CD4-positive, alpha-beta T cell (primary cell): Measurements from ENCODE around the gene ZFX. TPM values are rescaled to one million over a fixed set of nuclear protein-coding genes. Genes with fewer than 3 reads are reported as not detected.
A peak's percentile ranks its signal among the peaks of the same experiment; 100 is the strongest.

Source experiments
- ATAC-seq: fragments of 200-7000 bp; cut with Tn5 transposase; one replicate; pipeline ENCODE4 v1.10.0; 2022; ENCODE audit warnings: mild to moderate bottlenecking; ENCODE audit not compliant: poor library complexity
- CTCF ChIA-PET: fragments of 350-600 bp; sonication (Branson Sonifier 250); formaldehyde crosslinking; loops from one replicate; lab custom pipeline; 2021; ENCODE audit warnings: antibody characterized with exemption, inconsistent platforms; lab: Charles Lee
- POLR2A ChIA-PET: fragments of 350-600 bp; sonication (Branson Sonifier 250); formaldehyde crosslinking; loops from one replicate; lab custom pipeline; 2021; ENCODE audit warnings: antibody characterized with exemption, inconsistent platforms; lab: Charles Lee
- DNase-seq, 14 experiments: peaks; one replicate each; pipeline ENCODE4 v3.0.0-alpha.2; 2013 to 2020; ENCODE audit warnings: mixed read lengths in 2 of 14
- H3K27ac ChIP-seq, 2 donors: one replicate each; pipeline versions ENCODE4 v1.5.1 to v1.7.0; 2013; ENCODE audit warnings: low read length in 2 of 2, low read depth in 1 of 2, mild to moderate bottlenecking in 1 of 2
- H3K27me3 ChIP-seq, 2 experiments: 1 replicate in 1 of 2; 2 replicates in 1 of 2; pipeline versions ENCODE4 v1.6.1 to v1.7.0; 2013; ENCODE audit warnings: low read length in 2 of 2, control low read depth in 1 of 2, mild to moderate bottlenecking in 1 of 2, moderate library complexity in 1 of 2; ENCODE audit not compliant: insufficient read depth in 2 of 2, control insufficient read depth in 1 of 2
- H3K36me3 ChIP-seq: one replicate; pipeline ENCODE4 v1.6.1; 2013; ENCODE audit warnings: low read length, control low read depth; ENCODE audit not compliant: insufficient read depth
- H3K4me1 ChIP-seq: one replicate; pipeline ENCODE4 v1.6.1; 2013; ENCODE audit warnings: low read length, control low read depth; ENCODE audit not compliant: insufficient read depth
- H3K4me3 ChIP-seq: one replicate; pipeline ENCODE4 v1.5.1; 2013; ENCODE audit warnings: mild to moderate bottlenecking, low read length, moderate library complexity
- H3K9me3 ChIP-seq, 2 experiments: 1 replicate in 1 of 2; 2 replicates in 1 of 2; pipeline versions ENCODE4 v1.6.1 to v1.7.0; 2013; ENCODE audit warnings: low read length in 2 of 2, mild to moderate bottlenecking in 2 of 2, control low read depth in 1 of 2, moderate library complexity in 1 of 2; ENCODE audit not compliant: control insufficient read depth in 1 of 2, insufficient read depth in 1 of 2
- H3K27ac Mint-ChIP-seq: one replicate; pipeline ENCODE4 v1.8.0; 2020; ENCODE audit warnings: mixed read lengths
- H3K27me3 Mint-ChIP-seq: one replicate; pipeline ENCODE4 v1.8.0; 2021; ENCODE audit warnings: mixed read lengths
- H3K36me3 Mint-ChIP-seq: one replicate; pipeline ENCODE4 v1.8.0; 2021; ENCODE audit warnings: low read depth, mixed read lengths
- H3K4me1 Mint-ChIP-seq: one replicate; pipeline ENCODE4 v1.8.0; 2021; ENCODE audit warnings: low read depth, mixed read lengths
- H3K4me3 Mint-ChIP-seq: one replicate; pipeline ENCODE4 v1.8.0; 2020; ENCODE audit warnings: mild to moderate bottlenecking, mixed read lengths
- H3K9me3 Mint-ChIP-seq: one replicate; pipeline ENCODE4 v1.8.0; 2020; ENCODE audit warnings: mixed read lengths
- CTCF ChIP-seq: fragments of 200-600 bp; IDR thresholded peaks from one replicate; pipeline ENCODE4 v1.8.0; 2022; ENCODE audit warnings: antibody characterized with exemption, mild to moderate bottlenecking
- intact Hi-C, 2 experiments: fragments of 100-400 bp; cut with DNase I in 1 of 2; cut with micrococcal nuclease in 1 of 2; formaldehyde crosslinking; loops; one replicate each; pipeline versions ENCODE4 v1.15.1 to v1.9.0; 2023 to 2025; cut with DNase I, micrococcal nuclease
- total RNA-seq, 174 experiments: library from RNA in 2 of 174; stranded (reverse) in 2 of 174; gene quantifications; one replicate each; pipeline ENCODE4 v1.2.3 and lab custom pipeline; 2021 to 2026

ZFX gene
- total RNA-seq, 2 experiments from 2014 or later: 44.2 to 50.1 TPM

DNA sequence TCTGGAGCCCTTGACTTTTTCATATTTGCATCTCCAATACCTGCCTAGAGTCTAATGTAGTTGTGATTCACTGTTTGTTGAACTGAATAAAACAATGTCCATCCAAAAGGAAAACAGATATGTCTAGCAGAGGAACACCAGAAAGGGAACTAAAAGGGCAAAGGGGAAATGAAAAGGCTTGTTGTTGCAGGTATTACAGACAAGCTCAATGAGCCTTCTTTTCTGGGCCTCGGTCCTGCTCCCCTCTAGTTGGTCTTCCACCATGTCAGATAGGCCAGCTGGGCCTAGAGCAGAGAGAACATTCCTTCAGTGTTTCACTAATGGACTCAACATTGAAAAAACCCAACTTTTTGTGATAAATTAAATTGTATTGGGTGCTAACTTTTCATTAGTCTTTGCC is 55.4 kb downstream of the ZFX start:
- no peaks in the 10 kb centered on the region for H3K9me3 ChIP-seq
- no peak for TF ChIP-seq CTCF
- Mint-ChIP-seq H3K4me1 (peaks cover 44% of the 10 kb centered on the region), H3K9me3 (no peaks in the 10 kb centered on the region), H3K27ac (peak overlapping the region; percentile 65), H3K4me3 (no peak overlapping the region), H3K36me3 (peaks cover 55% of the 10 kb centered on the region), H3K27me3 (no peaks in the 10 kb centered on the region)
- H3K36me3 ChIP-seq: peaks cover 37% of the 10 kb centered on the region
- ATAC-seq: no peak
- CTCF ChIA-PET: interaction anchor here (0.6 to 1.7 kb wide), 3 partner anchors 40 to 151 kb away, joined by 3 to 4 read pairs (median 3); partner anchors contain the start of gene EIF2S3
- POLR2A ChIA-PET: interaction anchor here (0.7 kb wide), 1 partner anchor 261 kb away, joined by 3 read pairs; no protein-coding TSS in a partner anchor
- intact Hi-C loops: loop anchor here in 1 of 2 experiments (10.0 kb wide), 1 partner anchor 50 kb away; no protein-coding TSS in a partner anchor
- H3K4me3 ChIP-seq: no peak overlapping the region
- DNase-seq: no peak
- peaks cover 4% of the 10 kb centered on the region for H3K4me1 ChIP-seq
- H3K27me3 ChIP-seq: no peaks in the 10 kb centered on the region
- H3K27ac ChIP-seq: no peak overlapping the region

- peaks cover 21% of the 10 kb centered on the region for H3K4me1 Mint-ChIP-seq
- ChIA-PET CTCF (no interaction called here), POLR2A (no interaction called here)
- no peak overlapping the region for H3K4me3 Mint-ChIP-seq
- Histone ChIP-seq H3K27ac (no peak overlapping the region), H3K4me1 (no peaks in the 10 kb centered on the region), H3K4me3 (no peak overlapping the region), H3K9me3 (no peaks in the 10 kb centered on the region), H3K36me3 (peaks cover 54% of the 10 kb centered on the region), H3K27me3 (no peaks in the 10 kb centered on the region)
- DNase-seq (no peak), ATAC-seq (no peak)
- H3K36me3 Mint-ChIP-seq: peaks cover 55% of the 10 kb centered on the region
- no peak for TF ChIP-seq CTCF
- H3K9me3 Mint-ChIP-seq: no peaks in the 10 kb centered on the region
- H3K27me3 Mint-ChIP-seq: no peaks in the 10 kb centered on the region
- H3K27ac Mint-ChIP-seq: no peak overlapping the region
- intact Hi-C loops: loop anchor here in 1 of 2 experiments (10.0 kb wide), 1 partner anchor 53 kb away; no protein-coding TSS in a partner anchor
Observed at GRCh38 chrX:24207826-24208225, 58.3 kb downstream of the ZFX start.

- Mint-ChIP-seq H3K36me3 (peaks cover 50% of the 10 kb centered on the region), H3K4me3 (no peak overlapping the region), H3K27ac (no peak overlapping the region), H3K9me3 (no peaks in the 10 kb centered on the region), H3K27me3 (no peaks in the 10 kb centered on the region), H3K4me1 (peaks cover 12% of the 10 kb centered on the region)
- no peak for TF ChIP-seq CTCF
- intact Hi-C loops: loop anchor here in 1 of 2 experiments (10.0 kb wide), 1 partner anchor 54 kb away; no protein-coding TSS in a partner anchor
- DNase-seq (no peak), ATAC-seq (no peak)
- Histone ChIP-seq H3K27ac (no peak overlapping the region), H3K36me3 (peaks cover 55% of the 10 kb centered on the region), H3K4me3 (no peak overlapping the region), H3K9me3 (no peaks in the 10 kb centered on the region), H3K27me3 (no peaks in the 10 kb centered on the region), H3K4me1 (no peaks in the 10 kb centered on the region)
- CTCF ChIA-PET: no interaction called here
- POLR2A ChIA-PET: no interaction called here
Observed at GRCh38 chrX:24208496-24209240, 59.1 kb downstream of the ZFX start.
